GM12801 (cell line): ENCODE results near the gene CORO7.

Experiments
- CTCF ChIP-seq: IDR thresholded peaks from one replicate; pipeline ENCODE4 v1.5.1; 2011; ENCODE audit warnings: control low read depth; ENCODE audit not compliant: insufficient read length; ENCODE audit errors: extremely low read depth

CORO7 gene

GRCh38 chr16:4338712-4339299, 77.6 kb downstream of the CORO7 start:
- TF ChIP-seq CTCF: no peak

DNA sequence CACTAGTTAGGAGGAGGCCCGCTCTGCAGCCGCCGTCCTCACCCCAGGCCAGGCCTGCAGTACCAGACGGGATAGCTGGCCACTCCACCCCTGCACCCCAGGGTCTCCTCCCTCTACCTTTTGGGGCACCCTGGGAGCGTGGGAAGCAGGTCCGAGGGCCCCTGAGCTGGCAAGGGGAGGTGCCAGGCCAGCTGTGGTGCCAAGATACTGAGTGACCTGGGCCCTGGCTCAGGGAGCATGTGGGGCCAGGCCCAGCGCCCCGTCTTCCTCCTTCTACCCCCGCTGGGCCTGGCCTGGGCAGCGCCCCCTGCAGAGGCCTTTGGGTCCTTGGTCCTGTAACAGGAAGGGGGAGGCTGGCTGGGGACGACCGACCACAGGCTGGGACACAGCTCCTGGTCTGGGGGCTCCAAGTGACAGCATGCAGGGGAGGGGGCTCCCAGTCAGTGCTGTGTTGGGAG, 78.2 kb downstream of the CORO7 start:
- TF ChIP-seq CTCF: no peak

DNA sequence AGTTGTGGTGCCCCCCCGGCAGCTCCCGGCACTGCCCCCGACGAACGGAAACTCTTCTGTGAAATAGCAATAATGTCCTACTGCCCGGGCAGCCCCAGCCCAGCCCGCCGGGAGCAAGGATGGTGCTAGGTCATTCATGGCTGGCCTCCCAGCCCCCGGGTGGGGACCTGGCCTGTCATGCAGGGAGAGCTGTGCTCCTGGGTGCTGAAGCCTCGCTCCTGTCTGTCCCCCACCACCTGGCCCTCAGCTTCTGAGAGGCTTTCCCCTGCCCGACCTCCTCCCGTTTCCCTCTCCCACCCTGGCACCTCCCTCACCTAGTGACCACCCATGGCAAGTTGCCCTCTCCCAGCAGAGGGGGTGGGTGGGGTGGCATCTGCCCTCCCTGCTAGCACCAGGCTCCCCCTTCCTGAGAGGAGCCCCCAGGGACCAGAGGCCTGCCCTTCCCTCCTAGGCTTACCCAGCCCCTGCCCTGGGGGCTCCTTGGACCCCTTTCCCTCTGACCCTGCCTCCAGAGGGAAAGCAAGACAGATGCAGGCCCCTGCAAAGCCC, 78.8 kb downstream of the CORO7 start:
- no peak for TF ChIP-seq CTCF

- no peak for TF ChIP-seq CTCF
Observed at GRCh38 chr16:4336701-4337539, 79.5 kb downstream of the CORO7 start.

- TF ChIP-seq CTCF: no peak
Observed at GRCh38 chr16:4334724-4335495, 81.5 kb downstream of the CORO7 start.

- no peak for TF ChIP-seq CTCF
Observed at GRCh38 chr16:4333308-4333638, 83.1 kb downstream of the CORO7 start.
